HCT116 (cell line): ENCODE data around the gene KRT1. TPM values are rescaled to one million over a fixed set of nuclear protein-coding genes. Genes with fewer than 3 reads are reported as not detected.

Experiments used
- ATAC-seq: fragments of 200-7000 bp; cut with Tn5 transposase; 2 replicates; pipeline ENCODE4 v1.9.1; 2020; ENCODE audit warnings: mild to moderate bottlenecking, moderate library complexity
- BruUV-seq: library from RNA; stranded (reverse); fragments of 400-500 nt; replicated peaks from 2 replicates; lab custom pipeline; 2021; lab: Mats Ljungman, UMichigan
- CTCF ChIA-PET: fragments of 300-600 bp; sonication (Branson Sonifier 250); formaldehyde crosslinking; loops from one replicate; lab custom pipeline; 2021; ENCODE audit warnings: antibody characterized with exemption; lab: Charles Lee
- POLR2A ChIA-PET: fragments of 300-600, 350-600 bp; sonication (Branson Sonifier 250); formaldehyde crosslinking; loops from one replicate; lab custom pipeline; 2021; ENCODE audit warnings: antibody characterized with exemption; lab: Charles Lee
- RAD21 ChIA-PET, 2 experiments: fragments of 300-600 bp; sonication (Branson Sonifier 250); formaldehyde crosslinking; loops; one replicate each; lab custom pipeline; 2023; ENCODE audit warnings: low total read pairs in 2 of 2; ENCODE audit not compliant: uncharacterized antibody in 2 of 2, unreplicated experiment in 2 of 2, low non-redundant PET in 1 of 2; lab: Charles Lee
- DNase-seq: peaks from one replicate; pipeline ENCODE4 v3.0.0-alpha.2; 2010; ENCODE audit warnings: low read depth, low spot score
- H2AFZ ChIP-seq: fragments of 200-600 bp; shearing (Covaris generic), sonication (generic); 2 replicates; pipeline ENCODE4 v1.6.1; 2017; ENCODE audit warnings: low read depth, mixed run types, mixed read lengths, antibody characterized with exemption, low read length; ENCODE audit not compliant: poor library complexity, severe bottlenecking
- H3K27ac ChIP-seq: 2 replicates; pipeline ENCODE4 v1.5.1; 2012; ENCODE audit warnings: low read depth, low read length
- H3K27me3 ChIP-seq: fragments of 200-600 bp; sonication (generic); 2 replicates; pipeline ENCODE4 v1.6.1; 2016; ENCODE audit warnings: mixed run types, low read length, mixed read lengths; ENCODE audit not compliant: insufficient read depth
- H3K36me3 ChIP-seq, 2 experiments: fragments of 200-500 bp in 1 of 2; fragments of 200-600 bp in 1 of 2; sonication (Bioruptor generic) in 1 of 2; sonication (generic) in 1 of 2; 2 replicates each; pipeline versions ENCODE4 v1.5.1 to v1.6.1; 2014 to 2016; ENCODE audit warnings: low read length in 2 of 2, inconsistent platforms in 1 of 2, mixed read lengths in 1 of 2, mixed run types in 1 of 2; ENCODE audit not compliant: insufficient read depth in 2 of 2, control insufficient read depth in 1 of 2
- H3K4me1 ChIP-seq, 2 experiments: fragments of 200-600 bp in 1 of 2; sonication (generic) in 1 of 2; 2 replicates each; pipeline versions ENCODE4 v1.5.1 to v1.6.1; 2012 to 2017; ENCODE audit warnings: low read length in 2 of 2, inconsistent platforms in 1 of 2, mild to moderate bottlenecking in 1 of 2, mixed read lengths in 1 of 2, mixed run types in 1 of 2, moderate library complexity in 1 of 2; ENCODE audit not compliant: insufficient read depth in 2 of 2, control insufficient read depth in 1 of 2
- H3K4me2 ChIP-seq: fragments of 200-600 bp; sonication (generic); 2 replicates; pipeline ENCODE4 v1.6.1; 2017; ENCODE audit warnings: mixed run types, low read length, mixed read lengths
- H3K4me3 ChIP-seq, 2 experiments: fragments of 200-600 bp in 1 of 2; sonication (generic) in 1 of 2; replicated peaks in 1 of 2; 2 replicates each; pipeline ENCODE4 v1.5.1; 2011 to 2016; ENCODE audit warnings: low read length in 2 of 2, control low read depth in 1 of 2, low read depth in 1 of 2, mild to moderate bottlenecking in 1 of 2, mixed read lengths in 1 of 2, mixed run types in 1 of 2
- H3K79me2 ChIP-seq: fragments of 200-600 bp; sonication (generic); 2 replicates; pipeline ENCODE4 v1.6.1; 2017; ENCODE audit warnings: mild to moderate bottlenecking, mixed run types, low read length, moderate library complexity, mixed read lengths; ENCODE audit not compliant: insufficient read depth
- H3K9ac ChIP-seq: fragments of 200-600 bp; sonication (generic); 2 replicates; pipeline ENCODE4 v1.6.1; 2016; ENCODE audit warnings: low read length, mixed read lengths
- H3K9me2 ChIP-seq: fragments of 200-600 bp; sonication (generic), shearing (Covaris generic); 2 replicates; pipeline ENCODE4 v1.6.1; 2017; ENCODE audit warnings: mixed run types, mild to moderate bottlenecking, moderate library complexity; ENCODE audit not compliant: insufficient read depth
- H3K9me3 ChIP-seq, 2 experiments: fragments of 200-500 bp in 1 of 2; fragments of 200-600 bp in 1 of 2; sonication (Bioruptor generic) in 1 of 2; sonication (generic) in 1 of 2; 2 replicates each; pipeline ENCODE4 v1.6.1; 2014 to 2017; ENCODE audit warnings: low read length in 2 of 2, mixed read lengths in 2 of 2, inconsistent platforms in 1 of 2, low read depth in 1 of 2, mild to moderate bottlenecking in 1 of 2, mixed run types in 1 of 2, moderate library complexity in 1 of 2; ENCODE audit not compliant: control insufficient read depth in 1 of 2, insufficient read depth in 1 of 2
- H4K20me1 ChIP-seq: fragments of 200-600 bp; sonication (generic), shearing (Covaris generic); 2 replicates; pipeline ENCODE4 v1.6.1; 2017; ENCODE audit warnings: mixed run types, mild to moderate bottlenecking, moderate library complexity; ENCODE audit not compliant: insufficient read depth
- CBX3 ChIP-seq: IDR thresholded peaks from 2 replicates; pipeline ENCODE4 v1.6.1; 2012; ENCODE audit warnings: low read depth
- CEBPB ChIP-seq: IDR thresholded peaks from 2 replicates; pipeline ENCODE4 v1.6.1; 2012; ENCODE audit warnings: low read depth
- EGR1 ChIP-seq: IDR thresholded peaks from 2 replicates; pipeline ENCODE4 v1.6.1; 2012; ENCODE audit warnings: low read depth
- EZH2 ChIP-seq: fragments of 200-600 bp; sonication (generic); IDR thresholded peaks from 2 replicates; pipeline ENCODE4 v1.6.1; 2017; ENCODE audit warnings: antibody characterized with exemption, mixed run types
- EZH2phosphoT487 ChIP-seq: fragments of 200-600 bp; IDR thresholded peaks from 2 replicates; pipeline ENCODE4 v1.6.1; 2018; ENCODE audit warnings: antibody characterized with exemption, borderline replicate concordance
- FOSL1 ChIP-seq: IDR thresholded peaks from 2 replicates; pipeline ENCODE4 v1.6.1; 2012; ENCODE audit warnings: low read depth
- JUND ChIP-seq: IDR thresholded peaks from 2 replicates; pipeline ENCODE4 v1.6.1; 2012
- POLR2AphosphoS5 ChIP-seq: IDR thresholded peaks from 2 replicates; pipeline ENCODE4 v1.6.1; 2011; ENCODE audit warnings: mild to moderate bottlenecking, low read depth, low read length, moderate library complexity
- RAD21 ChIP-seq: IDR thresholded peaks from 2 replicates; pipeline ENCODE4 v1.6.1; 2012; ENCODE audit warnings: low read depth, mild to moderate bottlenecking
- SP1 ChIP-seq: IDR thresholded peaks from 2 replicates; pipeline ENCODE4 v1.6.1; 2012; ENCODE audit warnings: low read depth
- SRF ChIP-seq: IDR thresholded peaks from 2 replicates; pipeline ENCODE4 v1.6.1; 2012; ENCODE audit warnings: low read depth
- TCF7L2 ChIP-seq: IDR thresholded peaks from 2 replicates; pipeline ENCODE4 v1.7.0; 2011; ENCODE audit warnings: borderline replicate concordance, inconsistent platforms; ENCODE audit not compliant: insufficient read depth, insufficient read length; ENCODE audit errors: extremely low read depth
- YY1 ChIP-seq: IDR thresholded peaks from 2 replicates; pipeline ENCODE4 v1.6.1; 2011; ENCODE audit warnings: low read length, low read depth, moderate library complexity, mild to moderate bottlenecking; ENCODE audit not compliant: insufficient replicate concordance; ENCODE audit errors: extremely low read depth
- ZFX ChIP-seq: fragments of 450-650 bp; IDR thresholded peaks from 2 replicates; pipeline ENCODE4 v1.6.1; 2017
- ZNF274 ChIP-seq: fragments of 200-500 bp; sonication (Bioruptor generic); IDR thresholded peaks from 2 replicates; pipeline ENCODE4 v1.6.1; 2014; ENCODE audit warnings: mild to moderate bottlenecking, low read depth, low read length, inconsistent platforms
- intact Hi-C: fragments of 100-400 bp; cut with micrococcal nuclease; formaldehyde crosslinking; loops from 2 replicates; pipeline ENCODE4 v1.10.0; 2022
- total RNA-seq: library from RNA; stranded (reverse); gene quantifications from one replicate; pipeline ENCODE4 v1.2.1, GENCODE V29; 2021; ENCODE audit not compliant: unreplicated experiment
- TF ChIP-seq, protein P1 (sequence below): IDR thresholded peaks from 2 replicates; pipeline ENCODE4 v1.6.1; 2012
- TF ChIP-seq, protein P2 (sequence below), 3 experiments: fragments of 200-600 bp in 1 of 3; sonication (generic) in 1 of 3; IDR thresholded peaks in 2 of 3; conservative IDR thresholded peaks in 1 of 3; 2 replicates each; pipeline ENCODE4 v1.5.1; 2012 to 2017; ENCODE audit warnings: low read depth in 2 of 3, low read length in 2 of 3, antibody characterized with exemption in 1 of 3, borderline replicate concordance in 1 of 3, control low read depth in 1 of 3, mild to moderate bottlenecking in 1 of 3, mixed read lengths in 1 of 3, mixed run types in 1 of 3, moderate library complexity in 1 of 3; ENCODE audit not compliant: insufficient read depth in 1 of 3
- TF ChIP-seq, protein P3 (sequence below): IDR thresholded peaks from 2 replicates; pipeline ENCODE4 v1.6.1; 2011; ENCODE audit warnings: mild to moderate bottlenecking, low read length, moderate library complexity; ENCODE audit not compliant: insufficient replicate concordance; ENCODE audit errors: extremely low read depth
- TF ChIP-seq, protein P4 (sequence below): IDR thresholded peaks from 2 replicates; pipeline ENCODE4 v1.6.1; 2012; ENCODE audit warnings: low read depth

The KRT1 gene
- total RNA-seq, 1 experiment from 2014 or later: 0.20 TPM

DNA sequence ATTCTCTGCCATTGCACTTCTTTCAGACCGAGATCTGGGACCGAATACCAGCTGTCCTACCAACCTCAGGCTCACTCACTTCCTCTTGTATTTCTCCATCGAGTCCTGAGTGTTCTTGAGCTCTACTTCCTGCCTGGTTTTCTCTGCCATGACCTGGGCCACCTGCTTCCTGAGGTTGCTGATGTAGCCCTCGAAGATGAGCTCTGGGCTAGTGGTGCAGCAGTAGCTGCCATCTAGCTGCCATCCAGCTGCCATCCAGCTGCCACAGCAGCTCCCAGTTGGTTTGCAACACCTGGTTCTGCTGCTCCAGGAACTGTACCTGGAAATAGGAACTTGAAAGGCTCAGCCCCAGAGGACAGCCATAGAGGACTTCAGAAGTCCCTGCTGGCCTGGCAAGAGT, 46.8 kb downstream of the KRT1 start:
- DNase-seq (no peak), ATAC-seq (no peak)
- no peaks in the 10 kb centered on the region for H4K20me1 ChIP-seq
- H3K27ac ChIP-seq: no peak overlapping the region
- ChIA-PET CTCF (no interaction called here), POLR2A (no interaction called here), RAD21 (no interaction called here)
- H3K4me3 ChIP-seq: no peak overlapping the region
- BruUV-seq: no TSS peak
- H3K4me2 ChIP-seq: no peak overlapping the region
- H3K9ac ChIP-seq: no peak overlapping the region
- intact Hi-C loops: no loop called here
- H3K4me1 ChIP-seq: no peaks in the 10 kb centered on the region
- TF ChIP-seq TCF7L2: no peak
- TF ChIP-seq, protein P1, sequence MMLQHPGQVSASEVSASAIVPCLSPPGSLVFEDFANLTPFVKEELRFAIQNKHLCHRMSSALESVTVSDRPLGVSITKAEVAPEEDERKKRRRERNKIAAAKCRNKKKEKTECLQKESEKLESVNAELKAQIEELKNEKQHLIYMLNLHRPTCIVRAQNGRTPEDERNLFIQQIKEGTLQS: no peak
- TF ChIP-seq, protein P2, sequence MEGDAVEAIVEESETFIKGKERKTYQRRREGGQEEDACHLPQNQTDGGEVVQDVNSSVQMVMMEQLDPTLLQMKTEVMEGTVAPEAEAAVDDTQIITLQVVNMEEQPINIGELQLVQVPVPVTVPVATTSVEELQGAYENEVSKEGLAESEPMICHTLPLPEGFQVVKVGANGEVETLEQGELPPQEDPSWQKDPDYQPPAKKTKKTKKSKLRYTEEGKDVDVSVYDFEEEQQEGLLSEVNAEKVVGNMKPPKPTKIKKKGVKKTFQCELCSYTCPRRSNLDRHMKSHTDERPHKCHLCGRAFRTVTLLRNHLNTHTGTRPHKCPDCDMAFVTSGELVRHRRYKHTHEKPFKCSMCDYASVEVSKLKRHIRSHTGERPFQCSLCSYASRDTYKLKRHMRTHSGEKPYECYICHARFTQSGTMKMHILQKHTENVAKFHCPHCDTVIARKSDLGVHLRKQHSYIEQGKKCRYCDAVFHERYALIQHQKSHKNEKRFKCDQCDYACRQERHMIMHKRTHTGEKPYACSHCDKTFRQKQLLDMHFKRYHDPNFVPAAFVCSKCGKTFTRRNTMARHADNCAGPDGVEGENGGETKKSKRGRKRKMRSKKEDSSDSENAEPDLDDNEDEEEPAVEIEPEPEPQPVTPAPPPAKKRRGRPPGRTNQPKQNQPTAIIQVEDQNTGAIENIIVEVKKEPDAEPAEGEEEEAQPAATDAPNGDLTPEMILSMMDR (IDR thresholded peaks at IDR 0.05 in 2 of 3, conservative IDR thresholded peaks at IDR 0.05 in 1 of 3; ENCODE audit: borderline replicate concordance in 1 of 3, insufficient read depth in 1 of 3, low read depth in 2 of 3, low read length in 2 of 3): no peak
- TF ChIP-seq JUND: no peak
- TF ChIP-seq SP1: no peak
- TF ChIP-seq RAD21: no peak
- no peak for TF ChIP-seq ZNF274
- TF ChIP-seq YY1: no peak
- TF ChIP-seq CBX3: no peak
- no peak for TF ChIP-seq POLR2AphosphoS5
- TF ChIP-seq FOSL1: no peak
- TF ChIP-seq, protein P3, sequence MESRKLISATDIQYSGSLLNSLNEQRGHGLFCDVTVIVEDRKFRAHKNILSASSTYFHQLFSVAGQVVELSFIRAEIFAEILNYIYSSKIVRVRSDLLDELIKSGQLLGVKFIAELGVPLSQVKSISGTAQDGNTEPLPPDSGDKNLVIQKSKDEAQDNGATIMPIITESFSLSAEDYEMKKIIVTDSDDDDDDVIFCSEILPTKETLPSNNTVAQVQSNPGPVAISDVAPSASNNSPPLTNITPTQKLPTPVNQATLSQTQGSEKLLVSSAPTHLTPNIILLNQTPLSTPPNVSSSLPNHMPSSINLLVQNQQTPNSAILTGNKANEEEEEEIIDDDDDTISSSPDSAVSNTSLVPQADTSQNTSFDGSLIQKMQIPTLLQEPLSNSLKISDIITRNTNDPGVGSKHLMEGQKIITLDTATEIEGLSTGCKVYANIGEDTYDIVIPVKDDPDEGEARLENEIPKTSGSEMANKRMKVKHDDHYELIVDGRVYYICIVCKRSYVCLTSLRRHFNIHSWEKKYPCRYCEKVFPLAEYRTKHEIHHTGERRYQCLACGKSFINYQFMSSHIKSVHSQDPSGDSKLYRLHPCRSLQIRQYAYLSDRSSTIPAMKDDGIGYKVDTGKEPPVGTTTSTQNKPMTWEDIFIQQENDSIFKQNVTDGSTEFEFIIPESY: no peak
- TF ChIP-seq SRF: no peak
- no peak for TF ChIP-seq ZFX
- TF ChIP-seq CEBPB: no peak
- no peak for TF ChIP-seq EZH2phosphoT487
- TF ChIP-seq, protein P4, sequence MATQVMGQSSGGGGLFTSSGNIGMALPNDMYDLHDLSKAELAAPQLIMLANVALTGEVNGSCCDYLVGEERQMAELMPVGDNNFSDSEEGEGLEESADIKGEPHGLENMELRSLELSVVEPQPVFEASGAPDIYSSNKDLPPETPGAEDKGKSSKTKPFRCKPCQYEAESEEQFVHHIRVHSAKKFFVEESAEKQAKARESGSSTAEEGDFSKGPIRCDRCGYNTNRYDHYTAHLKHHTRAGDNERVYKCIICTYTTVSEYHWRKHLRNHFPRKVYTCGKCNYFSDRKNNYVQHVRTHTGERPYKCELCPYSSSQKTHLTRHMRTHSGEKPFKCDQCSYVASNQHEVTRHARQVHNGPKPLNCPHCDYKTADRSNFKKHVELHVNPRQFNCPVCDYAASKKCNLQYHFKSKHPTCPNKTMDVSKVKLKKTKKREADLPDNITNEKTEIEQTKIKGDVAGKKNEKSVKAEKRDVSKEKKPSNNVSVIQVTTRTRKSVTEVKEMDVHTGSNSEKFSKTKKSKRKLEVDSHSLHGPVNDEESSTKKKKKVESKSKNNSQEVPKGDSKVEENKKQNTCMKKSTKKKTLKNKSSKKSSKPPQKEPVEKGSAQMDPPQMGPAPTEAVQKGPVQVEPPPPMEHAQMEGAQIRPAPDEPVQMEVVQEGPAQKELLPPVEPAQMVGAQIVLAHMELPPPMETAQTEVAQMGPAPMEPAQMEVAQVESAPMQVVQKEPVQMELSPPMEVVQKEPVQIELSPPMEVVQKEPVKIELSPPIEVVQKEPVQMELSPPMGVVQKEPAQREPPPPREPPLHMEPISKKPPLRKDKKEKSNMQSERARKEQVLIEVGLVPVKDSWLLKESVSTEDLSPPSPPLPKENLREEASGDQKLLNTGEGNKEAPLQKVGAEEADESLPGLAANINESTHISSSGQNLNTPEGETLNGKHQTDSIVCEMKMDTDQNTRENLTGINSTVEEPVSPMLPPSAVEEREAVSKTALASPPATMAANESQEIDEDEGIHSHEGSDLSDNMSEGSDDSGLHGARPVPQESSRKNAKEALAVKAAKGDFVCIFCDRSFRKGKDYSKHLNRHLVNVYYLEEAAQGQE: no peak
- no peak for TF ChIP-seq EGR1
- no peak for TF ChIP-seq EZH2
- TF ChIP-seq, all 23 proteins: peak for 0
- H3K36me3 ChIP-seq: no peaks in the 10 kb centered on the region
- no peaks in the 10 kb centered on the region for H3K9me3 ChIP-seq
- H3K27me3 ChIP-seq: no peaks in the 10 kb centered on the region
- H2AFZ ChIP-seq: no peak overlapping the region
- H3K9me2 ChIP-seq: no peaks in the 10 kb centered on the region
- no peaks in the 10 kb centered on the region for H3K79me2 ChIP-seq
